Neural cell (in vitro differentiated cells): ENCODE measurements around the gene HUNK. TPM values are rescaled to one million over a fixed set of nuclear protein-coding genes. Genes with fewer than 3 reads are reported as not detected.

ENCODE experiments used
- H2AFZ ChIP-seq: fragments of 200-600, 300-800 bp; sonication (generic), shearing (Covaris generic); 2 replicates; pipeline ENCODE4 v1.6.0; 2014; ENCODE audit warnings: low read depth, mild to moderate bottlenecking, antibody characterized with exemption, low read length, moderate library complexity
- H3F3A ChIP-seq: fragments of 200-600 bp; shearing (Covaris generic); 2 replicates; pipeline ENCODE4 v1.6.1; 2016; ENCODE audit warnings: mild to moderate bottlenecking, moderate library complexity, mixed read lengths, antibody characterized with exemption, low read length; ENCODE audit not compliant: insufficient read depth, poor library complexity, severe bottlenecking
- H3K27ac ChIP-seq: fragments of 200-600, 300-800 bp; sonication (generic), shearing (Covaris generic); 2 replicates; pipeline ENCODE4 v1.5.1; 2014; ENCODE audit warnings: mild to moderate bottlenecking, low read length, moderate library complexity
- H3K27me3 ChIP-seq: fragments of 300-800, 200-600 bp; sonication (generic), shearing (Covaris generic); 2 replicates; pipeline ENCODE4 v1.6.0; 2014; ENCODE audit warnings: mild to moderate bottlenecking, low read depth, low read length, moderate library complexity; ENCODE audit not compliant: insufficient read depth
- H3K36me3 ChIP-seq: fragments of 300-800, 200-600 bp; sonication (generic), shearing (Covaris generic); 2 replicates; pipeline ENCODE4 v1.5.1; 2014; ENCODE audit warnings: mild to moderate bottlenecking, antibody characterized with exemption, low read length, moderate library complexity; ENCODE audit not compliant: insufficient read depth
- H3K4me2 ChIP-seq: fragments of 300-800, 200-600 bp; sonication (generic), shearing (Covaris generic); 2 replicates; pipeline ENCODE4 v1.6.0; 2014; ENCODE audit warnings: mild to moderate bottlenecking, low read length
- H3K4me3 ChIP-seq: fragments of 300-800, 200-600 bp; sonication (generic), shearing (Covaris generic); 2 replicates; pipeline ENCODE4 v1.5.1; 2014; ENCODE audit warnings: mild to moderate bottlenecking, low read length, moderate library complexity
- H3K79me2 ChIP-seq: fragments of 200-600 bp; shearing (Covaris generic); replicated peaks from 2 replicates; pipeline ENCODE4 v1.6.0; 2014; ENCODE audit warnings: mild to moderate bottlenecking, low read length, moderate library complexity; ENCODE audit not compliant: insufficient read depth
- H3K9ac ChIP-seq: fragments of 300-800, 200-600 bp; sonication (generic), shearing (Covaris generic); 2 replicates; pipeline ENCODE4 v1.6.1; 2016; ENCODE audit warnings: mild to moderate bottlenecking, low read length, mixed read lengths
- H3K9me2 ChIP-seq: fragments of 200-600 bp; shearing (Covaris generic); 2 replicates; pipeline ENCODE4 v1.6.1; 2016; ENCODE audit warnings: mild to moderate bottlenecking, low read length, mixed read lengths; ENCODE audit not compliant: insufficient read depth
- H3K9me3 ChIP-seq: fragments of 200-600, 300-800 bp; sonication (generic), shearing (Covaris generic); 2 replicates; pipeline ENCODE4 v1.6.1; 2016; ENCODE audit warnings: mild to moderate bottlenecking, mixed run types, low read length, moderate library complexity, mixed read lengths
- H4K20me1 ChIP-seq: fragments of 200-600 bp; shearing (Covaris generic); 2 replicates; pipeline ENCODE4 v1.6.1; 2016; ENCODE audit warnings: mild to moderate bottlenecking, mixed run types; ENCODE audit not compliant: insufficient read depth
- EP300 ChIP-seq: fragments of 450-650 bp; conservative IDR thresholded peaks from 2 replicates; pipeline ENCODE4 v1.6.1; 2014; ENCODE audit warnings: antibody characterized with exemption, mild to moderate bottlenecking, moderate library complexity; ENCODE audit not compliant: poor library complexity, severe bottlenecking
- EZH2 ChIP-seq: fragments of 200-600, 300-800 bp; shearing (Covaris generic), sonication (generic); IDR thresholded peaks from 2 replicates; pipeline ENCODE4 v1.6.1; 2014; ENCODE audit warnings: antibody characterized with exemption, low read length, borderline replicate concordance, mild to moderate bottlenecking; ENCODE audit not compliant: insufficient read depth, poor library complexity, severe bottlenecking
- MXI1 ChIP-seq: fragments of 450-650 bp; conservative IDR thresholded peaks from 2 replicates; pipeline ENCODE4 v1.6.1; 2014; ENCODE audit warnings: antibody characterized with exemption, mild to moderate bottlenecking; ENCODE audit not compliant: poor library complexity, severe bottlenecking
- POLR2AphosphoS5 ChIP-seq: IDR thresholded peaks from 2 replicates; pipeline ENCODE4 v1.6.1; 2012
- RAD21 ChIP-seq: fragments of 450-650 bp; conservative IDR thresholded peaks from 2 replicates; pipeline ENCODE4 v1.6.1; 2014; ENCODE audit warnings: antibody characterized with exemption, mild to moderate bottlenecking, moderate library complexity
- REST ChIP-seq: IDR thresholded peaks from 2 replicates; pipeline ENCODE4 v1.6.1; 2012; ENCODE audit warnings: borderline replicate concordance
- SMC3 ChIP-seq: fragments of 450-650 bp; conservative IDR thresholded peaks from 2 replicates; pipeline ENCODE4 v1.6.1; 2014; ENCODE audit warnings: antibody characterized with exemption, mild to moderate bottlenecking, moderate library complexity; ENCODE audit not compliant: poor library complexity
- TAF1 ChIP-seq: IDR thresholded peaks from 2 replicates; pipeline ENCODE4 v1.6.1; 2012; ENCODE audit warnings: low read depth
- polyA plus RNA-seq: library from polyadenylated mRNA; depleted of rRNA; stranded (reverse); fragments of >200 nt; gene quantifications from 2 replicates; pipeline ENCODE4 v1.2.3, GENCODE V29; 2014
- TF ChIP-seq, protein P1 (sequence below): fragments of 450-650 bp; IDR thresholded peaks from 2 replicates; pipeline ENCODE4 v1.5.1; 2014; ENCODE audit warnings: antibody characterized with exemption, mild to moderate bottlenecking, moderate library complexity; ENCODE audit not compliant: poor library complexity, severe bottlenecking

The HUNK gene
- polyA plus RNA-seq, 1 donor from 2014 or later: 9.3 TPM

- Histone ChIP-seq H3K27ac (no peak overlapping the region), H3K36me3 (peaks cover 22% of the 10 kb centered on the region)
- TF ChIP-seq EZH2 (no peak), EP300 (no peak), POLR2AphosphoS5 (no peak)
- TF ChIP-seq, protein P1, sequence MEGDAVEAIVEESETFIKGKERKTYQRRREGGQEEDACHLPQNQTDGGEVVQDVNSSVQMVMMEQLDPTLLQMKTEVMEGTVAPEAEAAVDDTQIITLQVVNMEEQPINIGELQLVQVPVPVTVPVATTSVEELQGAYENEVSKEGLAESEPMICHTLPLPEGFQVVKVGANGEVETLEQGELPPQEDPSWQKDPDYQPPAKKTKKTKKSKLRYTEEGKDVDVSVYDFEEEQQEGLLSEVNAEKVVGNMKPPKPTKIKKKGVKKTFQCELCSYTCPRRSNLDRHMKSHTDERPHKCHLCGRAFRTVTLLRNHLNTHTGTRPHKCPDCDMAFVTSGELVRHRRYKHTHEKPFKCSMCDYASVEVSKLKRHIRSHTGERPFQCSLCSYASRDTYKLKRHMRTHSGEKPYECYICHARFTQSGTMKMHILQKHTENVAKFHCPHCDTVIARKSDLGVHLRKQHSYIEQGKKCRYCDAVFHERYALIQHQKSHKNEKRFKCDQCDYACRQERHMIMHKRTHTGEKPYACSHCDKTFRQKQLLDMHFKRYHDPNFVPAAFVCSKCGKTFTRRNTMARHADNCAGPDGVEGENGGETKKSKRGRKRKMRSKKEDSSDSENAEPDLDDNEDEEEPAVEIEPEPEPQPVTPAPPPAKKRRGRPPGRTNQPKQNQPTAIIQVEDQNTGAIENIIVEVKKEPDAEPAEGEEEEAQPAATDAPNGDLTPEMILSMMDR: no peak
Measured at GRCh38 chr21:31959881-31960280, 87.1 kb downstream of the HUNK start.

DNA sequence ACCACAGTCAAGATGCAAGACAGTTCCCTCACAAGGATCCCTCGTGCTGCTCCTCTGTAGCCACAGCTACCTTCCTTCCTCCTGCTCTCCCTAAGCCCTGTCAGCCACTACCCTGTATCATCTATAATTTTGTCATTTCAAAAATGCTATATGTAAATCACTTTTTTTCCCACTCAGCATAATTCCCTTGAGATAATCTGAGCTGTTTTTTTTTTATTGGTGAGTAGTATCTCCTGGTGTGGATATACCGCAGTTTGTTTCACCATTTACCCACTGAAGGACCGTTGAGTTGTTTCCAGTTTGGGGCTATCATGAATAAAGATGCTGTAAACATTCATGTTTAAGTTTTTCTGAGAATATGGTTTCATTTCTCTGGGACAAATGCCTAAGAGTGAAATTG lies 88.2 kb downstream of the HUNK start:
- peaks cover 3% of the 10 kb centered on the region for H3K9me3 ChIP-seq
- H3K79me2 ChIP-seq: no peaks in the 10 kb centered on the region
- H3K4me3 ChIP-seq: no peak overlapping the region
- H3K4me2 ChIP-seq: no peak overlapping the region
- H3K9me2 ChIP-seq: no peaks in the 10 kb centered on the region
- H2AFZ ChIP-seq: no peak overlapping the region
- no peak for TF ChIP-seq EP300
- TF ChIP-seq MXI1: no peak
- TF ChIP-seq, protein P1: no peak
- TF ChIP-seq SMC3: no peak
- TF ChIP-seq EZH2: no peak
- no peak for TF ChIP-seq POLR2AphosphoS5
- no peak for TF ChIP-seq RAD21
- H4K20me1 ChIP-seq: no peaks in the 10 kb centered on the region
- no peaks in the 10 kb centered on the region for H3F3A ChIP-seq
- no peaks in the 10 kb centered on the region for H3K27me3 ChIP-seq
- no peak overlapping the region for H3K9ac ChIP-seq
- H3K27ac ChIP-seq: no peak overlapping the region
- peaks cover 15% of the 10 kb centered on the region for H3K36me3 ChIP-seq

More at GRCh38 chr21:31959881-31960280, 87.1 kb downstream of the HUNK start:
- Histone ChIP-seq H4K20me1 (no peaks in the 10 kb centered on the region), H3K9me3 (peaks cover 3% of the 10 kb centered on the region), H3K79me2 (no peaks in the 10 kb centered on the region), H3K9ac (no peak overlapping the region), H3K4me3 (no peak overlapping the region), H3K4me2 (no peak overlapping the region), H3K27me3 (no peaks in the 10 kb centered on the region), H2AFZ (no peak overlapping the region), H3K9me2 (no peaks in the 10 kb centered on the region), H3F3A (no peaks in the 10 kb centered on the region)

DNA sequence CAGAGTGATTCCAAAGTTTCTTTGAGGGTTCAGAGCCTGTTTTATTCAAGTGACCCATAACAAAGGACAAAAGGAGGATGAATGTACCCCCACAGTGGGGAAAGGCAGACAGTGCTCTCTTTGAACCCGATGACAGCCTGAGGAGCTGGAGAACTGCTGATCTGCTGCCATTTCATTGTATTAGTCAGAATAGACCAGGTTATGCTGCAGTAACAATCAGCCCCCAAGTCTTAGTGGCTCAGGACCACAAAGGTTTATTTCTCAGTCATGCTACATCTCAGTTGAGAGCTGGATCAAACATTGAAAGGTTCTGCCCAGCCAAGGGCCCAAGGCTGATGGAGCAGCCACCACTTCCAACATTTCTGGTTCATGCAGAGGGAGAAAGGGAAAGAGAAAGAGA lies 88.9 kb downstream of the HUNK start:
- Histone ChIP-seq H3K27ac (no peak overlapping the region), H3K4me2 (no peak overlapping the region), H3K9me3 (no peaks in the 10 kb centered on the region), H3K27me3 (no peaks in the 10 kb centered on the region), H4K20me1 (no peaks in the 10 kb centered on the region), H3K9ac (no peak overlapping the region), H3K79me2 (no peaks in the 10 kb centered on the region), H3K9me2 (no peaks in the 10 kb centered on the region), H3F3A (no peaks in the 10 kb centered on the region), H3K36me3 (peaks cover 11% of the 10 kb centered on the region), H2AFZ (no peak overlapping the region), H3K4me3 (no peak overlapping the region)
- TF ChIP-seq RAD21 (no peak), TAF1 (no peak), EP300 (no peak), POLR2AphosphoS5 (no peak), SMC3 (no peak), EZH2 (no peak), MXI1 (no peak), REST (no peak)
- TF ChIP-seq, protein P1: no peak
